CD14-positive monocyte (primary cell): ENCODE measurements around the gene CASR. TPM values are rescaled to one million over a fixed set of nuclear protein-coding genes. Genes with fewer than 3 reads are reported as not detected.

ENCODE experiments used
- DNase-seq, 3 donors: peaks; one replicate each; pipeline ENCODE4 v3.0.0-alpha.2; 2011 to 2022
- H2AFZ ChIP-seq: 2 replicates; pipeline ENCODE4 v1.6.0; 2012; ENCODE audit warnings: mild to moderate bottlenecking, low read depth, low read length, inconsistent platforms; ENCODE audit not compliant: insufficient read depth, poor library complexity, severe bottlenecking
- H3K27ac ChIP-seq, 2 donors: 1 replicate in 1 of 2; 2 replicates in 1 of 2; pipeline ENCODE4 v1.5.1; 2012 to 2013; ENCODE audit warnings: low read length in 2 of 2, control low read depth in 1 of 2, inconsistent platforms in 1 of 2, low read depth in 1 of 2, mild to moderate bottlenecking in 1 of 2
- H3K27me3 ChIP-seq, 2 donors: one replicate each; pipeline versions ENCODE4 v1.6.0 to v1.6.1; 2011 to 2013; ENCODE audit warnings: low read length in 2 of 2; ENCODE audit not compliant: control insufficient read depth in 2 of 2, insufficient read depth in 2 of 2
- H3K36me3 ChIP-seq, 2 donors: replicated peaks in 1 of 2; 1 replicate in 1 of 2; 2 replicates in 1 of 2; pipeline versions ENCODE4 v1.5.1 to v1.6.1; 2012 to 2013; ENCODE audit warnings: low read length in 2 of 2, control low read depth in 1 of 2, inconsistent platforms in 1 of 2, mild to moderate bottlenecking in 1 of 2; ENCODE audit not compliant: insufficient read depth in 2 of 2, control insufficient read depth in 1 of 2
- H3K4me1 ChIP-seq, 2 donors: 1 replicate in 1 of 2; 2 replicates in 1 of 2; pipeline versions ENCODE4 v1.5.1 to v1.6.1; 2012 to 2013; ENCODE audit warnings: low read length in 2 of 2, control low read depth in 1 of 2, inconsistent platforms in 1 of 2, mild to moderate bottlenecking in 1 of 2, moderate library complexity in 1 of 2; ENCODE audit not compliant: insufficient read depth in 2 of 2, control insufficient read depth in 1 of 2
- H3K4me2 ChIP-seq: replicated peaks from 2 replicates; pipeline ENCODE3; 2012; ENCODE audit warnings: low read length, moderate library complexity, mild to moderate bottlenecking; ENCODE audit not compliant: poor library complexity, severe bottlenecking; ENCODE audit errors: extremely low read depth
- H3K4me3 ChIP-seq, 3 experiments: fragments of 200-600 bp in 1 of 3; sonication (generic) in 1 of 3; replicated peaks in 1 of 3; 1 replicate in 2 of 3; 2 replicates in 1 of 3; pipeline ENCODE4 v1.5.1; 2011 to 2013; ENCODE audit warnings: low read length in 3 of 3, mild to moderate bottlenecking in 3 of 3, control low read depth in 2 of 3, low read depth in 2 of 3, inconsistent platforms in 1 of 3, moderate library complexity in 1 of 3
- H3K79me2 ChIP-seq: 2 replicates; pipeline ENCODE4 v1.6.0; 2012; ENCODE audit warnings: mild to moderate bottlenecking, control low read depth, inconsistent platforms, low read length, moderate library complexity; ENCODE audit not compliant: insufficient read depth
- H3K9ac ChIP-seq: 2 replicates; pipeline ENCODE4 v1.6.0; 2017; ENCODE audit warnings: low read length, mild to moderate bottlenecking; ENCODE audit not compliant: insufficient read depth, poor library complexity, severe bottlenecking
- H3K9me3 ChIP-seq, 2 donors: replicated peaks in 1 of 2; 1 replicate in 1 of 2; 2 replicates in 1 of 2; pipeline versions ENCODE4 v1.5.1 to v1.6.1; 2012 to 2013; ENCODE audit warnings: low read length in 2 of 2, control low read depth in 1 of 2; ENCODE audit not compliant: control insufficient read depth in 1 of 2, insufficient read depth in 1 of 2
- H4K20me1 ChIP-seq: 2 replicates; pipeline ENCODE4 v1.6.0; 2012; ENCODE audit warnings: mild to moderate bottlenecking, low read length, control low read depth, moderate library complexity; ENCODE audit not compliant: insufficient read depth
- H3K27ac Mint-ChIP-seq, 7 donors: one replicate each; pipeline ENCODE4 v1.8.0; 2020; ENCODE audit warnings: mild to moderate bottlenecking in 7 of 7, mixed read lengths in 7 of 7, moderate library complexity in 6 of 7, inconsistent platforms in 2 of 7
- H3K27me3 Mint-ChIP-seq, 3 donors: one replicate each; pipeline ENCODE4 v1.8.0; 2021 to 2022; ENCODE audit warnings: low read depth in 3 of 3, mild to moderate bottlenecking in 3 of 3, mixed read lengths in 3 of 3, moderate library complexity in 3 of 3, inconsistent platforms in 1 of 3
- H3K36me3 Mint-ChIP-seq, 2 donors: one replicate each; pipeline ENCODE4 v1.8.0; 2020; ENCODE audit warnings: mixed read lengths in 2 of 2, inconsistent platforms in 1 of 2, mild to moderate bottlenecking in 1 of 2
- H3K4me1 Mint-ChIP-seq: one replicate; pipeline ENCODE4 v1.8.0; 2020; ENCODE audit warnings: mild to moderate bottlenecking, mixed read lengths
- H3K4me3 Mint-ChIP-seq, 2 donors: one replicate each; pipeline ENCODE4 v1.8.0; 2020; ENCODE audit warnings: mild to moderate bottlenecking in 2 of 2, mixed read lengths in 2 of 2, moderate library complexity in 1 of 2
- H3K9me3 Mint-ChIP-seq, 7 donors: one replicate each; pipeline ENCODE4 v1.8.0; 2020 to 2022; ENCODE audit warnings: mixed read lengths in 7 of 7, mild to moderate bottlenecking in 6 of 7, moderate library complexity in 6 of 7, inconsistent platforms in 2 of 7
- CTCF ChIP-seq: fragments of 200-600 bp; IDR thresholded peaks from one replicate; pipeline ENCODE4 v1.8.0; 2022; ENCODE audit warnings: antibody characterized with exemption, mild to moderate bottlenecking
- WGBS: methylation state at CpG from one replicate; pipeline ENCODE4 v1.1.5; 2013; ENCODE audit warnings: missing lambda C conversion rate; ENCODE audit not compliant: insufficient coverage; 5-methylcytosine and 5-hydroxymethylcytosine counted together
- intact Hi-C, 2 donors: fragments of 100-400 bp; cut with micrococcal nuclease; formaldehyde crosslinking; loops; one replicate each; pipeline versions ENCODE4 v1.15.0 to v1.15.1; 2023
- polyA plus RNA-seq, 3 donors: library from polyadenylated mRNA; depleted of rRNA in 1 of 3; unstranded in 2 of 3; stranded (reverse) in 1 of 3; fragments of 300-500 nt in 2 of 3; fragments of >200 nt in 1 of 3; fragmentation: Illumina TruSeq in 2 of 3; gene quantifications; 1 replicate in 2 of 3; 2 replicates in 1 of 3; pipeline ENCODE4 v1.2.3, GENCODE V29; 2012 to 2021

CASR gene
- polyA plus RNA-seq, 3 donors = 0.01 TPM; not detected in 2

GRCh38 chr3:122325769-122326168 lies 142.3 kb downstream of the CASR start:
- Histone ChIP-seq H3K27me3 (no peaks in the 10 kb centered on the region), H3K36me3 (peaks cover 10 to 11% of the 10 kb centered on the region in 2 donors), H3K9me3 (no peaks in the 10 kb centered on the region), H4K20me1 (peaks cover 39% of the 10 kb centered on the region), H3K4me2 (peak overlapping the region; percentile 90), H3K27ac (peak overlapping the region in 1 of 2 donors; percentile 83), H3K4me1 (peaks cover 25 to 57% of the 10 kb centered on the region in 2 donors), H3K4me3 (peak overlapping the region; percentile 65 to 97 (median 95)), H3K9ac (peak overlapping the region; percentile 63), H3K79me2 (peaks cover 60% of the 10 kb centered on the region), H2AFZ (peak overlapping the region; percentile 80)
- DNase-seq = no peak
- TF ChIP-seq CTCF = no peak
- Mint-ChIP-seq H3K9me3 (peaks cover 0 to 3% (median 0%) of the 10 kb centered on the region in 7 donors), H3K4me3 (peak overlapping the region; percentile 83 to 95), H3K27me3 (no peaks in the 10 kb centered on the region), H3K36me3 (peaks cover 12 to 19% of the 10 kb centered on the region in 2 donors), H3K27ac (peak overlapping the region; percentile 89 to 96 (median 93)), H3K4me1 (peaks cover 64% of the 10 kb centered on the region)
- no CpG with 5 or more reads among the region's 3 CpGs for WGBS
- intact Hi-C loops = no loop called here

- intact Hi-C loops = no loop called here
- Histone ChIP-seq H3K4me1 (peaks cover 11 to 47% of the 10 kb centered on the region in 2 donors), H3K36me3 (peaks cover 56 to 67% of the 10 kb centered on the region in 2 donors), H2AFZ (no peak overlapping the region), H3K4me2 (no peak overlapping the region), H3K79me2 (peaks cover 98% of the 10 kb centered on the region), H3K27ac (peak overlapping the region in 1 of 2 donors; percentile 57), H3K9ac (no peak overlapping the region), H3K4me3 (no peak overlapping the region), H4K20me1 (peaks cover 94% of the 10 kb centered on the region), H3K9me3 (no peaks in the 10 kb centered on the region), H3K27me3 (no peaks in the 10 kb centered on the region)
- Mint-ChIP-seq H3K9me3 (no peaks in the 10 kb centered on the region), H3K27me3 (peaks cover 0 to 2% (median 0%) of the 10 kb centered on the region in 3 donors), H3K4me1 (peaks cover 53% of the 10 kb centered on the region), H3K36me3 (peaks cover 57 to 74% of the 10 kb centered on the region in 2 donors), H3K4me3 (no peak overlapping the region), H3K27ac (peak overlapping the region in 6 of 7 donors; percentile 1 to 38 (median 28))
- no peak for TF ChIP-seq CTCF
- WGBS = 100% methylated on average over 4 of the region's 4 CpGs
- no peak for DNase-seq
Measured at GRCh38 chr3:122331886-122332285, 148.4 kb downstream of the CASR start.
